HFFc6 (cell line): Measurements from ENCODE around the gene OR52E4. TPM values are rescaled to one million over a fixed set of nuclear protein-coding genes. Genes with fewer than 3 reads are reported as not detected.

Experiments
- DNase-seq: peaks from one replicate; pipeline ENCODE4 v3.0.0-alpha.2; 2018
- H3K27ac Mint-ChIP-seq: 2 replicates; pipeline ENCODE4 v1.8.0; 2020; ENCODE audit warnings: mild to moderate bottlenecking, mixed read lengths
- H3K27me3 Mint-ChIP-seq: 2 replicates; pipeline ENCODE4 v1.8.0; 2021; ENCODE audit warnings: mild to moderate bottlenecking, moderate library complexity, mixed read lengths; ENCODE audit not compliant: insufficient read depth
- H3K36me3 Mint-ChIP-seq: 2 replicates; pipeline ENCODE4 v1.8.0; 2021; ENCODE audit warnings: low read depth, mixed read lengths
- H3K4me1 Mint-ChIP-seq: 2 replicates; pipeline ENCODE4 v1.8.0; 2020; ENCODE audit warnings: low read depth, mixed read lengths
- H3K4me3 Mint-ChIP-seq: 2 replicates; pipeline ENCODE4 v1.8.0; 2020; ENCODE audit warnings: mild to moderate bottlenecking, moderate library complexity, mixed read lengths
- H3K9me3 Mint-ChIP-seq: 2 replicates; pipeline ENCODE4 v1.8.0; 2020; ENCODE audit warnings: mild to moderate bottlenecking, mixed read lengths
- total RNA-seq, 6 experiments: library from RNA; stranded (reverse); fragmentation: NEBNext Ultra II Directional; extraction: Animal tissue kit (Norgen Biotek cat#: 25700); gene quantifications; 2 replicates in 1 of 6; 3 replicates in 5 of 6; pipeline ENCODE4 v1.2.3, GENCODE V29; 2021
- TF ChIP-seq, protein P1 (sequence below): fragments of 200-600 bp; sonication (generic); IDR thresholded peaks from 2 replicates; pipeline ENCODE4 v1.5.0; 2021; ENCODE audit warnings: antibody characterized with exemption, mild to moderate bottlenecking

Gene OR52E4
- total RNA-seq, 6 experiments from 2014 or later = not detected

DNA sequence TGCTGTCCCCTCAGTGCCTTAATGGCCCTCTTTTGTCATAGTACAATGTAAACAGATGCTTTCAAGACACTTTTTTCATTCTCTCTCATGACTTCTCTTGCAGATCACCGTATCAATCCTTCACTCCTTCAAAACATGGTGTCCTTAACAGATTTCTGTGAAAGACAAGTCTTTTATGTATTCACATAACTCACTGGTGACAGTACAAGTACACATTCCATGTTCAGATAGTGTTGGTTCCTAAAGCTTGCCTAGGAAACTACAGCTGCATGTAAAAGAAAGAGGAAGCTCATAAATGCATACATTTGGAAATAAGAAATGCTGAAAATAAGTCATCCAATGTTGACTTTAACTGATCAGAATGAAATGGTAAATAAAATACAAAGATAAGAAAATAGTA lies 33.7 kb upstream of the OR52E4 start:
- Mint-ChIP-seq H3K27ac (no peak overlapping the region), H3K4me1 (no peaks in the 10 kb centered on the region), H3K27me3 (no peaks in the 10 kb centered on the region), H3K9me3 (peaks cover 4% of the 10 kb centered on the region; the same call in 1 of the 2 replicates), H3K36me3 (no peaks in the 10 kb centered on the region), H3K4me3 (no peak overlapping the region)
- no peak for DNase-seq
- TF ChIP-seq, protein P1, sequence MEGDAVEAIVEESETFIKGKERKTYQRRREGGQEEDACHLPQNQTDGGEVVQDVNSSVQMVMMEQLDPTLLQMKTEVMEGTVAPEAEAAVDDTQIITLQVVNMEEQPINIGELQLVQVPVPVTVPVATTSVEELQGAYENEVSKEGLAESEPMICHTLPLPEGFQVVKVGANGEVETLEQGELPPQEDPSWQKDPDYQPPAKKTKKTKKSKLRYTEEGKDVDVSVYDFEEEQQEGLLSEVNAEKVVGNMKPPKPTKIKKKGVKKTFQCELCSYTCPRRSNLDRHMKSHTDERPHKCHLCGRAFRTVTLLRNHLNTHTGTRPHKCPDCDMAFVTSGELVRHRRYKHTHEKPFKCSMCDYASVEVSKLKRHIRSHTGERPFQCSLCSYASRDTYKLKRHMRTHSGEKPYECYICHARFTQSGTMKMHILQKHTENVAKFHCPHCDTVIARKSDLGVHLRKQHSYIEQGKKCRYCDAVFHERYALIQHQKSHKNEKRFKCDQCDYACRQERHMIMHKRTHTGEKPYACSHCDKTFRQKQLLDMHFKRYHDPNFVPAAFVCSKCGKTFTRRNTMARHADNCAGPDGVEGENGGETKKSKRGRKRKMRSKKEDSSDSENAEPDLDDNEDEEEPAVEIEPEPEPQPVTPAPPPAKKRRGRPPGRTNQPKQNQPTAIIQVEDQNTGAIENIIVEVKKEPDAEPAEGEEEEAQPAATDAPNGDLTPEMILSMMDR = no peak

DNA sequence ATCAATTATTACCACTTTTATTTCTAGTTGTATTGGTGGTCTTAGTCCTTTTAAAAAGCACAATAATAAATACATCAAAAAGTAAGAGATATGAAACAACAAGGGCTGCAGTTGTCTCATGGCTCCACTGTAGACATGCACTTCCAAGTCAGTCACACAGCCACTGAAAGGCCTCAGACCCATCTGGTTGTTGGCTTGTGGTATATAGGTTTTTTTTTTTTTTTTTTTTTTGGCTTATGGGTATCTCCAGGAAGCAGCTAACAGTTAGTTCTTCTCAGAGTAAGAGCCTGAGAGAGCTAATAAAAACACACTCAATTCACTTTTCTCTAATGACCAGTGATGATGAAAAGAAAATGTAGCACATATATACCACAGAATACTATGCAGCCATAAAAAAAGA lies 32.7 kb upstream of the OR52E4 start:
- Mint-ChIP-seq H3K4me3 (no peak overlapping the region), H3K27me3 (no peaks in the 10 kb centered on the region), H3K36me3 (no peaks in the 10 kb centered on the region), H3K9me3 (peaks cover 7% of the 10 kb centered on the region; the same call in 1 of the 2 replicates), H3K27ac (no peak overlapping the region), H3K4me1 (no peaks in the 10 kb centered on the region)
- TF ChIP-seq, protein P1 = no peak
- no peak for DNase-seq

DNA sequence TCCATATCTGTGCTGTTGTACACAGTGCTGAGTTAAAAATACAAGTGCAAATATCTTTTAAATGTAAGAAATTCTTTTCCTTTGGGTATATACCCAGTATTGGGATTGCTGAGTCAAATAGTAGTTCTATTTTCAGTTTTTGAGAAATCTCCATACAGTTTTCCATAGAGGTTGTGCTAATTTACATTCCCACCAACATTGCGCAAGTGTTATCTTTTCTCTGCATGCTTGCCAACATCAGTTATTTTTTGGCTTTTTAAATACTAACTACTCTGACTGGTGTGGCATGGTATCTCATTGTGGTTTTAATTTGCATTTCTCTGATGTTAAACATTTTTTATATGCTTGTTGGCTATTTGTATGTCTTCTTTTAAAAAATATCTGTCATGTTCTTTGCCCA lies 29.4 kb upstream of the OR52E4 start:
- peaks cover 10% of the 10 kb centered on the region for H3K9me3 Mint-ChIP-seq
- TF ChIP-seq, protein P1 = no peak
- H3K27me3 Mint-ChIP-seq = no peaks in the 10 kb centered on the region
- H3K4me1 Mint-ChIP-seq = no peaks in the 10 kb centered on the region
- no peak for DNase-seq
- no peak overlapping the region for H3K4me3 Mint-ChIP-seq
- H3K36me3 Mint-ChIP-seq = no peaks in the 10 kb centered on the region
- no peak overlapping the region for H3K27ac Mint-ChIP-seq

DNA sequence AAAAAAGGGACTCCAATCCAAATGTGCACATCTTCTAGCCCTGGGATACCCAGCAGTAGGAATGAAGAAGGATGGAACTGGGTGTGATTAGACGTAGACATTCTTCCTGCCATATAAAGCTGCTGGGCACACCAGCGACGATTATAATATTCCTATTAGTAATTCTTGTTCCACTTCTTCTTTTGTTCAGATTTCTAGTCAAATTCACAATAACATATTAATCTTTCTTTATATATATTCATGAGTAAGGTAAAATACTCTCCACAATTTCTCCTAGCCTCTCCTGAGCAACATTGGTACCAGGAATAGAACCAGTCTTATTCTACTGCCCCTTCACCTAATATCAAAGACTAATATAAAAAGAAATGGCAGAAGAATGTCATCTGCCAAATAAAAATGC lies 22.8 kb upstream of the OR52E4 start, which contains the start of gene OR52E8:
OR52E8 (minus strand) TSS at position 101 of the 400 bp plus-strand sequence; CDS start at position 101, 0 bp downstream.
- peaks cover 3% of the 10 kb centered on the region for H3K9me3 Mint-ChIP-seq
- H3K27me3 Mint-ChIP-seq = no peaks in the 10 kb centered on the region; the same call in 1 of the 2 replicates
- no peaks in the 10 kb centered on the region for H3K4me1 Mint-ChIP-seq
- TF ChIP-seq, protein P1 = no peak
- no peak within 1 kb of the TSS for H3K4me3 Mint-ChIP-seq
- H3K27ac Mint-ChIP-seq = no peak within 1 kb of the TSS
- no peak for DNase-seq
- H3K36me3 Mint-ChIP-seq = no peaks in the 10 kb centered on the region

DNA sequence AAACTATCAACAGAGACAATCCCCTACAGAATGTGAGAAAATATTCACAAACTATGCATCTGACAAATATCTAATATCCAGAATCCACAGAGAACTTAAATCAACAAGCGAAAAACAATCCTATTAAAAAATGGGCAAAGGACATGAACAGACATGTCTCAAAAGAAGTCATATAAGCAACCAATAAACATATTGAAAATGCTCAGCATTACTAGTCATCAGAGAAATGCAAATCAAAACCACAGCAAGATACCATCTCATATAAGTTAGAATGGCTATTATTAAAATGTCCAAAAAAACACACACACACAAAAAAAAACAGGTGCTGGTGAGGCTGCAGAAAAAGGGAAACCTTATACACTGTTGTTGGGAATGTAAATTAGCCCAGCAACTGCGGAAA lies 14.6 kb upstream of the OR52E4 start:
- Mint-ChIP-seq H3K4me3 (no peak overlapping the region), H3K9me3 (peaks cover 43% of the 10 kb centered on the region), H3K27ac (no peak overlapping the region), H3K27me3 (no peaks in the 10 kb centered on the region), H3K36me3 (no peaks in the 10 kb centered on the region), H3K4me1 (no peaks in the 10 kb centered on the region)
- TF ChIP-seq, protein P1 = no peak
- DNase-seq = no peak

DNA sequence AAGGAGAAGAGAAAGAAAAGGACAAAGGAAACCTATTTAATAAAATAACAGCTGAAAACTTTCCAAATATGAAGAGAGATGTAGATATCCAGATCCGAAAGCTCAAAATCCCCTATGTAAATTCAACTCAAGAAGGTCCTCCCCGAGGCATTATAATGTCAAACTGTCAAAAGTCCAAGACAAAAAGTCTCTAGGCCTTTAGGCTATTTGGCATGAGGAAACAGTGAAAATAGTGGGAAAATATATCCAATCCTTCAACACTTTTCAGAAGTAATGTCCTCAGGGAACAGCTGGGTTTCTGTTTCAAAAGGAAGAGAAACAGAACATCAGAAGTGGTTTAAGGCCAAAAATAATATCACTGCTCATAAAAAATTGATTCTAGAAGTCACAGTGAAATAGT lies 1.9 kb upstream of the OR52E4 start:
- TF ChIP-seq, protein P1 = no peak
- H3K4me1 Mint-ChIP-seq = no peaks in the 10 kb centered on the region
- no peak overlapping the region for H3K27ac Mint-ChIP-seq
- H3K9me3 Mint-ChIP-seq = peaks cover 4% of the 10 kb centered on the region
- no peak for DNase-seq
- no peaks in the 10 kb centered on the region; the same call in 1 of the 2 replicates for H3K27me3 Mint-ChIP-seq
- H3K4me3 Mint-ChIP-seq = no peak overlapping the region
- H3K36me3 Mint-ChIP-seq = no peaks in the 10 kb centered on the region
